ENCODE results near the gene MRPL12. TPM values are rescaled to one million over a fixed set of nuclear protein-coding genes. Genes with fewer than 3 reads are reported as not detected.
A peak's percentile ranks its signal among the peaks of the same experiment; 100 is the strongest.

MRPL12 gene
- total and polyA plus RNA-seq, 2 donors (not counting 1 experiment from before 2014, with no cell fraction given) = 23.8 to 25.6 TPM

- Histone ChIP-seq H3K4me1 (ENCODE audit: control insufficient read depth in 2 of 2, insufficient read depth in 2 of 2, low read length in 2 of 2) (peaks cover 15 to 25% of the 10 kb centered on the region in 2 donors), H3K9ac (ENCODE audit: low read length) (no peak overlapping the region), H4K20me1 (ENCODE audit: control insufficient read depth, insufficient read depth, low read length, poor library complexity, severe bottlenecking) (no peaks in the 10 kb centered on the region), H3K79me2 (ENCODE audit: control insufficient read depth, insufficient read depth, low read length) (no peaks in the 10 kb centered on the region), H3K4me3 (ENCODE audit: control extremely low read depth in 1 of 5, extremely low read depth in 1 of 5, insufficient read depth in 1 of 5, low read depth in 2 of 5, low read length in 4 of 5) (no peak overlapping the region), H3K9me3 (ENCODE audit: control extremely low read depth in 1 of 3, control insufficient read depth in 2 of 3, insufficient read depth in 1 of 3, low read length in 2 of 3) (no peaks in the 10 kb centered on the region), H3K27ac (ENCODE audit: low read length in 2 of 2) (no peak overlapping the region), H3K27me3 (replicated peaks in 1 of 4; ENCODE audit: control extremely low read depth in 1 of 4, control insufficient read depth in 3 of 4, insufficient read depth in 4 of 4, low read length in 3 of 4) (peaks cover 0 to 3% (median 0%) of the 10 kb centered on the region in 4 experiments), H3K4me2 (replicated peaks; ENCODE audit: low read depth, low read length, poor library complexity, severe bottlenecking) (no peak overlapping the region), H3K36me3 (replicated peaks in 1 of 2; ENCODE audit: control extremely low read depth in 1 of 2, control insufficient read depth in 1 of 2, extremely low read depth in 1 of 2, insufficient read depth in 2 of 2, low read length in 1 of 2) (no peaks in the 10 kb centered on the region), H2AFZ (ENCODE audit: insufficient read depth, low read depth, low read length, poor library complexity, severe bottlenecking) (no peak overlapping the region)
- Mint-ChIP-seq H3K27ac (no peak overlapping the region), H3K4me3 (peak overlapping the region; percentile 16), H3K9me3 (ENCODE audit: insufficient read depth) (no peaks in the 10 kb centered on the region), H3K27me3 (no peaks in the 10 kb centered on the region), H3K4me1 (peaks cover 12% of the 10 kb centered on the region)
- CTCF ChIA-PET = no interaction called here
- 98% methylated on average over 38 of the region's 39 CpGs for WGBS (ENCODE audit: insufficient coverage)
- ATAC-seq (ENCODE audit: low read depth) (no peak), DNase-seq (no peak)
- no peak for TF ChIP-seq CTCF (IDR thresholded peaks at IDR 0.05)
- TF ChIP-seq EZH2 (IDR thresholded peaks at IDR 0.05; ENCODE audit: borderline replicate concordance, insufficient read depth, low read depth, low read length, poor library complexity, severe bottlenecking) = no peak
- intact Hi-C loops (cut with micrococcal nuclease) = no loop called here
- POLR2A ChIA-PET = no interaction called here
These were observed 11.4 kb downstream of the MRPL12 start for GRCh38 chr17:81714412-81715106.

- H3K27ac Mint-ChIP-seq = no peak overlapping the region
- no peak for DNase-seq
These were observed 12.1 kb downstream of the MRPL12 start for GRCh38 chr17:81715107-81715871.

More at GRCh38 chr17:81715107-81715871, 12.1 kb downstream of the MRPL12 start:
- no peaks in the 10 kb centered on the region for H3K27me3 Mint-ChIP-seq
- no peaks in the 10 kb centered on the region for H3K9me3 Mint-ChIP-seq (ENCODE audit: insufficient read depth)
- H2AFZ ChIP-seq (ENCODE audit: insufficient read depth, low read depth, low read length, poor library complexity, severe bottlenecking) = no peak overlapping the region
- no peak for ATAC-seq (ENCODE audit: low read depth)
- no peak overlapping the region for H3K4me2 ChIP-seq (replicated peaks; ENCODE audit: low read depth, low read length, poor library complexity, severe bottlenecking)
- POLR2A ChIA-PET = no interaction called here
- H3K4me3 ChIP-seq (ENCODE audit: control extremely low read depth in 1 of 5, extremely low read depth in 1 of 5, insufficient read depth in 1 of 5, low read depth in 2 of 5, low read length in 4 of 5) = no peak overlapping the region
- no peaks in the 10 kb centered on the region for H4K20me1 ChIP-seq (ENCODE audit: control insufficient read depth, insufficient read depth, low read length, poor library complexity, severe bottlenecking)
- CTCF ChIA-PET = no interaction called here
- peaks cover 12% of the 10 kb centered on the region for H3K4me1 Mint-ChIP-seq
- no peak overlapping the region for H3K4me3 Mint-ChIP-seq
- no peak overlapping the region for H3K9ac ChIP-seq (ENCODE audit: low read length)
- no peaks in the 10 kb centered on the region for H3K36me3 ChIP-seq (replicated peaks in 1 of 2; ENCODE audit: control extremely low read depth in 1 of 2, control insufficient read depth in 1 of 2, extremely low read depth in 1 of 2, insufficient read depth in 2 of 2, low read length in 1 of 2)
- TF ChIP-seq EZH2 (IDR thresholded peaks at IDR 0.05; ENCODE audit: borderline replicate concordance, insufficient read depth, low read depth, low read length, poor library complexity, severe bottlenecking) (no peak), CTCF (IDR thresholded peaks at IDR 0.05) (no peak)
- WGBS (ENCODE audit: insufficient coverage) = 96% methylated on average over 20 of the region's 32 CpGs
- intact Hi-C loops (cut with micrococcal nuclease) = no loop called here
- H3K9me3 ChIP-seq (ENCODE audit: control extremely low read depth in 1 of 3, control insufficient read depth in 2 of 3, insufficient read depth in 1 of 3, low read length in 2 of 3) = no peaks in the 10 kb centered on the region
- H3K4me1 ChIP-seq (ENCODE audit: control insufficient read depth in 2 of 2, insufficient read depth in 2 of 2, low read length in 2 of 2) = peaks cover 15 to 23% of the 10 kb centered on the region in 2 donors
- H3K27ac ChIP-seq (ENCODE audit: low read length in 2 of 2) = no peak overlapping the region
- no peaks in the 10 kb centered on the region for H3K79me2 ChIP-seq (ENCODE audit: control insufficient read depth, insufficient read depth, low read length)
- peaks cover 0 to 3% (median 0%) of the 10 kb centered on the region in 4 experiments for H3K27me3 ChIP-seq (replicated peaks in 1 of 4; ENCODE audit: control extremely low read depth in 1 of 4, control insufficient read depth in 3 of 4, insufficient read depth in 4 of 4, low read length in 3 of 4)

All from B cell (primary cell).